Airway epithelial cell (primary cell): ENCODE results near the gene ZCCHC13. TPM values are rescaled to one million over a fixed set of nuclear protein-coding genes. Genes with fewer than 3 reads are reported as not detected.

Source experiments
- total RNA-seq: library from RNA; depleted of rRNA; stranded (reverse); fragments of >200 nt; gene quantifications from 2 replicates; pipeline ENCODE4 v1.2.3, GENCODE V29; 2015

The ZCCHC13 gene
- not detected in 2 replicates for total RNA-seq

DNA sequence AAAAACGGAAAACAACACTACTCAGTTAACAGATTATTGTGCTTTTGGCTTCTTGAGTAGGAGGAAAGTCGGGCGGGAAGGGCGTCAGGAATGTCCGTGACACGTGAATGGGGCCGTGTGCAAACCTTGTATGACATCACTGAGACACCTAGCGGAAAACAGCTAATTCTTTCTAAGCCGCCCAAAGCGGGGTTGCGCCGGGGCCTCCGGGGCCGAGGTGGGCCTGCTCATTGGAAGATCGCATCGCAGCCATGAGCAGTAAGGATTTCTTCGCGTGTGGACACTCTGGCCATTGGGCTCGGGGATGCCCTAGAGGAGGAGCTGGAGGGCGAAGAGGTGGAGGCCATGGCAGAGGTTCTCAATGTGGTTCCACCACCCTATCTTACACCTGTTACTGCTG lies at the start of gene ZCCHC13:
TSS of gene ZCCHC13 (plus strand) at position 165 of the 400 bp plus-strand sequence. CDS start at position 252, 87 bp downstream.

Other genes with a start within 250 kb of the ZCCHC13 start
- gene SLC16A2, start 117.3 kb downstream of the ZCCHC13 start, total RNA-seq, result 6.3 and 10.9 TPM in 2 replicates